ENCODE measurements around the gene CRKL.
"Not testable (repeated sequence)": the region's sequence is repeated elsewhere in the genome, so short reads cannot be mapped to it uniquely, and the experiment has no call there.

The CRKL gene

DNA sequence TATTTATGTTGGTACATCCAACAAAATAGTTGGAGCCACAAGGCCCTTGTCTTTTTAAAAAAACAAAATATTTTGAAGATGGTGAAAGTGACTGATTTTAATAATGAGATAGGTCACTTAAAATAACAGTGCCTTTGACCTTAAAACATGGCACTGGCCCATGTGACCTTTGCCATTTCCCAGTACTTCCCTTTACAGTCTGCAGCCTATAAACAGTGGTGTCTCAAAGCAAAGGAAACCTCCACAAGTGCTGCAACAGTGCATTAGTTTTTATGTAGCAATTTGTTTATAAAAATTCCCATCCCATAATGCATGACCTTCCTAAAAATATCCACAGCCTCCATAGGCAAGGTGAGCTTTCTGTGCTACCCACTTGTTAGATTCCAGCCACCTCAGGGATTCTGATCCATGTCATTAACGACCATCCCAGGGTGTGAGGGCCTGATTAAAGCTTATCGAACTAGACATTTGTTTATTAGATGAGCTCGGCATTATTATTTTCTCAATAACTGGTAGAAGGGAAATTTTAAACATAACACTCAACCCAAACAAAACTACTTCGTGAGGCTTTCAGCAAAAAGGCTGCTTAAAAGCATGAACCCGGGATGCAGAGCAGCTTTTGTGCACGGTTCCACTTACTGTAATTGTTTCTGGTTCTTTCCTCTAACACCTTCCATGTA lies 28.0 kb upstream of the CRKL start:
- Histone ChIP-seq H3K27me3 (ENCODE audit: control insufficient read depth, low read length) (no peaks in the 10 kb centered on the region), H4K20me1 (ENCODE audit: control insufficient read depth, insufficient read depth, low read depth, low read length) (no peaks in the 10 kb centered on the region), H3K9me2 (replicated peaks; ENCODE audit: control insufficient read depth, low read length) (no peaks in the 10 kb centered on the region), H3K27ac (ENCODE audit: low read depth, low read length) (no peak overlapping the region), H3K4me3 (ENCODE audit: low read length) (no peak overlapping the region), H3K4me1 (ENCODE audit: control insufficient read depth, low read length) (no peaks in the 10 kb centered on the region), H3K4me2 (ENCODE audit: low read length) (no peak overlapping the region), H3K9me3 (ENCODE audit: control insufficient read depth, insufficient read depth, low read length) (no peaks in the 10 kb centered on the region), H3K36me3 (ENCODE audit: control insufficient read depth, low read length) (peaks cover 22% of the 10 kb centered on the region), H3F3A (ENCODE audit: control insufficient read depth, insufficient read depth) (no peaks in the 10 kb centered on the region), H3K79me2 (ENCODE audit: control insufficient read depth, low read length) (no peaks in the 10 kb centered on the region)
- TF ChIP-seq, protein P1, sequence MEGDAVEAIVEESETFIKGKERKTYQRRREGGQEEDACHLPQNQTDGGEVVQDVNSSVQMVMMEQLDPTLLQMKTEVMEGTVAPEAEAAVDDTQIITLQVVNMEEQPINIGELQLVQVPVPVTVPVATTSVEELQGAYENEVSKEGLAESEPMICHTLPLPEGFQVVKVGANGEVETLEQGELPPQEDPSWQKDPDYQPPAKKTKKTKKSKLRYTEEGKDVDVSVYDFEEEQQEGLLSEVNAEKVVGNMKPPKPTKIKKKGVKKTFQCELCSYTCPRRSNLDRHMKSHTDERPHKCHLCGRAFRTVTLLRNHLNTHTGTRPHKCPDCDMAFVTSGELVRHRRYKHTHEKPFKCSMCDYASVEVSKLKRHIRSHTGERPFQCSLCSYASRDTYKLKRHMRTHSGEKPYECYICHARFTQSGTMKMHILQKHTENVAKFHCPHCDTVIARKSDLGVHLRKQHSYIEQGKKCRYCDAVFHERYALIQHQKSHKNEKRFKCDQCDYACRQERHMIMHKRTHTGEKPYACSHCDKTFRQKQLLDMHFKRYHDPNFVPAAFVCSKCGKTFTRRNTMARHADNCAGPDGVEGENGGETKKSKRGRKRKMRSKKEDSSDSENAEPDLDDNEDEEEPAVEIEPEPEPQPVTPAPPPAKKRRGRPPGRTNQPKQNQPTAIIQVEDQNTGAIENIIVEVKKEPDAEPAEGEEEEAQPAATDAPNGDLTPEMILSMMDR (IDR thresholded peaks at IDR 0.05; ENCODE audit: low read depth, low read length, poor library complexity, severe bottlenecking) = no peak

DNA sequence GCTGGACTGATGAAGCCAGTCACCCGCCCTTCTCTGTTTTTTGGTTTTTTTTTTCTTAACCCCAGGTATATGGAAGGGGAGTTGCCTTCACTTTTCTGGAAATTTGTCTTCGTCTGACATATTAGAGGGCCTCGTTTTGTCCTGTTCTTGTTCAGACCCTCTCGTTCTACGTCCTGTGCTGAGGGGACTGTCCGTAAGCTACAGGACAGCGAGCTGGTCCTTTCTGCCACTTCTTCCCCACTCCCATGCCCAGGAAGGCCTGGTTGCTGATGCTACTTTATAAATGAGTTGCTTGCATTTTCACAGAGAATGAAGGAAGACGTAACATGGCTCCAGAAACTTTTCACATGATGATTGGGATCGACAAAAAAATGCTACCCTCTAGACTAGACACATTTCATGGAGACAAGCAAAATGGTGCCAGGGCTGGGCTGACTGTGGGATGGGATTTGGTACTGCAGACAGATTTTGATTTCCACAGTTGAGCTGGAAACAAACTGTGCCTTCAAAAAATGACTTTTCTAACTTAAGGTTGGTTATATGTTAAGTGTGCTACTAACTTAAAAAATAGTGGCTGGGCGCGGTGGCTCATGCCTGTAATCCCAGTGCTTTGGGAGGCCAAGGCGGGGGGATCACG lies 27.2 kb upstream of the CRKL start:
- Histone ChIP-seq H3K9me3 (ENCODE audit: control insufficient read depth, insufficient read depth, low read length) (no peaks in the 10 kb centered on the region), H3K79me2 (ENCODE audit: control insufficient read depth, low read length) (no peaks in the 10 kb centered on the region), H3K27ac (ENCODE audit: low read depth, low read length) (no peak overlapping the region), H3K9me2 (replicated peaks; ENCODE audit: control insufficient read depth, low read length) (no peaks in the 10 kb centered on the region), H3K4me3 (ENCODE audit: low read length) (no peak overlapping the region), H3K36me3 (ENCODE audit: control insufficient read depth, low read length) (peaks cover 19% of the 10 kb centered on the region), H4K20me1 (ENCODE audit: control insufficient read depth, insufficient read depth, low read depth, low read length) (no peaks in the 10 kb centered on the region), H3F3A (ENCODE audit: control insufficient read depth, insufficient read depth) (no peaks in the 10 kb centered on the region), H3K4me1 (ENCODE audit: control insufficient read depth, low read length) (no peaks in the 10 kb centered on the region), H3K27me3 (ENCODE audit: control insufficient read depth, low read length) (no peaks in the 10 kb centered on the region), H3K4me2 (ENCODE audit: low read length) (no peak overlapping the region)
- TF ChIP-seq EZH2phosphoT487 (IDR thresholded peaks at IDR 0.05; ENCODE audit: borderline replicate concordance, low read length) = no peak
- TF ChIP-seq, protein P1 (IDR thresholded peaks at IDR 0.05; ENCODE audit: low read depth, low read length, poor library complexity, severe bottlenecking) = no peak

DNA sequence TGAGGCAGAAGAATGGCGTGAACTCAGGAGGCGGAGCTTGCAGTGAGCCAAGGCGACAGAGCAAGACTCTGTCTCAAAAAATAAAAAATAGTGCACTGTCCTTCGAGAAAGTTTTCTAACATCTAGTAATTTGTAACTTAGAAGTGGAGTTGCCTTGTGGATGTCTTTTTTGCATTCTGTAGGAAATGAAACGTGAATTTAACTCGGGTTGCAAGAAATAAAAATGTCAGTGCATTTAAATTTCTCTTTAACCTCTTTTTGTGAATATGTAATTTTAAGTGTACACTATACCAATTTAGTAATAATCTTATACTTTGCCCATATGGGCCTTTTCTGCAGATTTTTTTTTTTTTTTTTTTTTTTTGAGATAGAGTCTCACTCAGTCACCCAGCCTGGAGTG lies 26.2 kb upstream of the CRKL start:
- no peak overlapping the region for H3K27ac ChIP-seq (ENCODE audit: low read depth, low read length)
- no peaks in the 10 kb centered on the region for H3K9me3 ChIP-seq (ENCODE audit: control insufficient read depth, insufficient read depth, low read length)
- H3F3A ChIP-seq (ENCODE audit: control insufficient read depth, insufficient read depth) = no peaks in the 10 kb centered on the region
- no peak overlapping the region for H3K4me2 ChIP-seq (ENCODE audit: low read length)
- no peaks in the 10 kb centered on the region for H3K27me3 ChIP-seq (ENCODE audit: control insufficient read depth, low read length)
- no peak overlapping the region for H3K4me3 ChIP-seq (ENCODE audit: low read length)
- peaks cover 19% of the 10 kb centered on the region for H3K36me3 ChIP-seq (ENCODE audit: control insufficient read depth, low read length)
- H4K20me1 ChIP-seq (ENCODE audit: control insufficient read depth, insufficient read depth, low read depth, low read length) = no peaks in the 10 kb centered on the region
- no peaks in the 10 kb centered on the region for H3K79me2 ChIP-seq (ENCODE audit: control insufficient read depth, low read length)
- no peaks in the 10 kb centered on the region for H3K4me1 ChIP-seq (ENCODE audit: control insufficient read depth, low read length)
- no peaks in the 10 kb centered on the region for H3K9me2 ChIP-seq (replicated peaks; ENCODE audit: control insufficient read depth, low read length)
- TF ChIP-seq, protein P1 (IDR thresholded peaks at IDR 0.05; ENCODE audit: low read depth, low read length, poor library complexity, severe bottlenecking) = no peak
- TF ChIP-seq EZH2phosphoT487 (IDR thresholded peaks at IDR 0.05; ENCODE audit: borderline replicate concordance, low read length) = no peak

DNA sequence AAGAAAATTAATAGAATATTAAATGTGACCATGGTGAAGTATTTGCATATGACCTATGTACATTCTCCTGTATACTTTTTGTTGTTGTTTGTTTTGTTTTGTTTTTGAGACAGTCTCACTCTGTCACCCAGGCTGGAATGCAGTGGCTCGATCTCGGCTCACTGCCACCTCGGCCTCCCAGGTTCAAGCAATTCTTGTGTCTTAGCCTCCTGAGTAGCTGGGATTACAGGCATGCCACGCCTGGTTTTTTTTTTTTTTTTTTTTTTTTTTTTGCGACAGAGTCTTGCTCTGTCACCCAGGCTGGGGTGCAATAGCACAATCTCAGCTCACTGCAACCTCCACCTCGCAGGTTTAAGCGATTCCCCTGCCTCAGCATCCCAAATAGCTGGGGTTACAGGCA lies 19.5 kb upstream of the CRKL start:
- not testable (repeated sequence) for H3K79me2 ChIP-seq (ENCODE audit: control insufficient read depth, low read length); H3K4me1 ChIP-seq (ENCODE audit: control insufficient read depth, low read length); H3K36me3 ChIP-seq (ENCODE audit: control insufficient read depth, low read length); H3K9me2 ChIP-seq (replicated peaks; ENCODE audit: control insufficient read depth, low read length); H3K9me3 ChIP-seq (ENCODE audit: control insufficient read depth, insufficient read depth, low read length); H3K27ac ChIP-seq (ENCODE audit: low read depth, low read length); H3K4me3 ChIP-seq (ENCODE audit: low read length); H4K20me1 ChIP-seq (ENCODE audit: control insufficient read depth, insufficient read depth, low read depth, low read length); H3K27me3 ChIP-seq (ENCODE audit: control insufficient read depth, low read length); H3F3A ChIP-seq (ENCODE audit: control insufficient read depth, insufficient read depth); H3K4me2 ChIP-seq (ENCODE audit: low read length)
